ENCODE results near the gene RASSF5. TPM values are rescaled to one million over a fixed set of nuclear protein-coding genes. Genes with fewer than 3 reads are reported as not detected.

Gene RASSF5
- total and polyA plus RNA-seq, 2 experiments from 2014 or later, result 0.48 to 4.4 TPM

DNA sequence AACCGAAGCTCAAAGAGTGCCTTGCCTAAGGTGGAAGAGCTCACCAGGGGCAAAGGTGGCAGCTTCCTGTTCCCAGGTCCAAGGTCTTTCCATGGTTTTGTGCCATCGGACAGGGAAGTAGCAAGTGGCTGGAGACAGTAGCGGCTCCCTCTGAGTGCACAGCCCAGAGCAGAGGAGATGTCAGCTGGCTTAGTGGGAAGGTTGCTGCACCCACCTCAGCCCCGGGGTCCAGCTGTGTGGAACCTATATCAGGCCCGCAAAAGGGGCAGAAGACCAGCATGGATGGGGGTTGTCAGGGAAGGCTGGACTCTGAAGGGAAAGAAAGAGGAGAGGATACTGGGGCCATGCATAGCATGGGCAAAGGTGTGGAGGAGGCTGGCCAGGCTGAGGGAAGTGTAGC is 30.2 kb upstream of the RASSF5 start:
- H3K4me3 Mint-ChIP-seq, result no peak overlapping the region; the same call in 2 of the 3 replicates

More for the DNA sequence above, 30.2 kb upstream of the RASSF5 start:
- Histone ChIP-seq H3K9me2 (ENCODE audit: insufficient read depth) (no peaks in the 10 kb centered on the region), H3K4me1 (ENCODE audit: insufficient read depth) (peaks cover 9% of the 10 kb centered on the region), H3K4me3 (no peak overlapping the region), H3K36me3 (ENCODE audit: insufficient read depth) (no peaks in the 10 kb centered on the region; the same call in 1 of the 2 replicates), H3K4me2 (no peak overlapping the region), H4K20me1 (replicated peaks; ENCODE audit: insufficient read depth) (no peaks in the 10 kb centered on the region), H2AFZ (no peak overlapping the region), H3F3A (replicated peaks; ENCODE audit: low read depth) (no peaks in the 10 kb centered on the region), H3K79me2 (replicated peaks; ENCODE audit: insufficient read depth) (no peaks in the 10 kb centered on the region), H3K27me3 (ENCODE audit: insufficient read depth) (no peaks in the 10 kb centered on the region), H3K27ac (ENCODE audit: low read depth) (no peak overlapping the region)
- Mint-ChIP-seq H3K27ac (no peak overlapping the region), H3K27me3 (ENCODE audit: insufficient read depth, low read depth, poor library complexity) (peaks cover 10% of the 10 kb centered on the region), H3K9me3 (no peaks in the 10 kb centered on the region; the same call in 2 of the 3 replicates), H3K36me3 (ENCODE audit: low read depth) (peaks cover 38% of the 10 kb centered on the region), H3K4me1 (peaks cover 18% of the 10 kb centered on the region)
- ATAC-seq, result no peak
- DNase-seq (ENCODE audit: low spot score), result no peak
- no peak for TF ChIP-seq ZNF114 (CRISPR knock-in tag; IDR thresholded peaks at IDR 0.05)
- no peak for TF ChIP-seq REST (IDR thresholded peaks at IDR 0.05; ENCODE audit: unreplicated experiment)
- TF ChIP-seq CREB1 (CRISPR knock-in tag; IDR thresholded peaks at IDR 0.05; ENCODE audit: low read depth), result no peak
- no peak for TF ChIP-seq ZNF331 (CRISPR knock-in tag; IDR thresholded peaks at IDR 0.05; ENCODE audit: low read depth)
- TF ChIP-seq ZNF462 (CRISPR knock-in tag; IDR thresholded peaks at IDR 0.05), result no peak
- no peak for TF ChIP-seq POLR2AphosphoS5 (IDR thresholded peaks at IDR 0.05; ENCODE audit: low read depth)
- TF ChIP-seq EZH2 (IDR thresholded peaks at IDR 0.05; ENCODE audit: low read depth, unreplicated experiment), result no peak
